ENCODE data around the gene CENATAC. TPM values are rescaled to one million over a fixed set of nuclear protein-coding genes. Genes with fewer than 3 reads are reported as not detected.

Gene CENATAC
- total and polyA plus RNA-seq, 2 donors (not counting 1 experiment from before 2014, with no cell fraction given), result 10.1 to 21.5 TPM

DNA sequence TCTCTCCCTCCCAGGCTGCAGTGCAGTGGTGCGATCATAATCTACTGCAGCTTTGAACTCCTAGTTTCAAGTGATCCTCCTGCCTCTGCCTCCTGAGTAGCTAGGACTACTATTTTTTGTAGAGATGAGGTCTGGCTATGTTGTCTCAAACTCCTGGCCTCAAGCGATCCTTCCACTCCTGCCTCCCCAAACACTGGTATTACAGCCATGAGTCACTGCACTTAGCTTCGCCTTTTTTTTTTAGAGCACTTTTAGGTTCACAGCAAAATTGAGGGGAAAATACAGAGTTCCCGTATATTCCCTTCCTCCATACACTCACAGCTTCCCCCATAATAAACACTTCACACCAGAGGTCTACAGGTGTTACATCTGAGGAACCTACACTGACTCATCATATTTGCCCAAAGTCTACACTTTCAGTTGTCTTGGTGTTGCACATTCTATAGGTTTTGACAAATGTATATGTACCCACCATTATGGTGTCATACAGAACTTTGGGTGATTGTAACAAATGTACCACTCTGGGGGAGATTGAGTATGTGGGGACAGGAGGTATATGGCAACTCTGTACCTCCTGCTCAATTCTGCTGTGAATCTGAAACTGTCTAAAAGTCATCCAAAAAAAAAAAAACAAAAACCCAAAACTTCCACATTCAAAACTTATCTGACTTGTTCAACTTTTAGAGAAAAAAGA is 44.0 kb downstream of the CENATAC start:
- Histone ChIP-seq H3K9me3 (ENCODE audit: control insufficient read depth, insufficient read depth, low read depth, low read length) (no peaks in the 10 kb centered on the region), H3K4me2 (ENCODE audit: extremely low read depth, insufficient read depth, low read length) (no peak overlapping the region), H3K27ac (ENCODE audit: insufficient read depth, low read length) (no peak overlapping the region), H3K79me2 (ENCODE audit: control insufficient read depth, insufficient read depth, low read length) (no peaks in the 10 kb centered on the region), H3K36me3 (ENCODE audit: control insufficient read depth, insufficient read depth, low read length) (peaks cover 7% of the 10 kb centered on the region), H3K4me3 (replicated peaks in 1 of 4; ENCODE audit: control extremely low read depth in 1 of 4, insufficient read depth in 1 of 4, low read depth in 3 of 4, low read length in 4 of 4) (no peak overlapping the region), H3K27me3 (ENCODE audit: control insufficient read depth, insufficient read depth, low read length) (no peaks in the 10 kb centered on the region), H3K4me1 (ENCODE audit: control insufficient read depth, extremely low read depth, insufficient read depth, low read length) (no peaks in the 10 kb centered on the region), H3K9ac (ENCODE audit: insufficient read depth, low read length) (no peak overlapping the region), H4K20me1 (ENCODE audit: control insufficient read depth, extremely low read depth, insufficient read depth, low read length) (no peaks in the 10 kb centered on the region), H2AFZ (ENCODE audit: low read length) (no peak overlapping the region)
- TF ChIP-seq, protein P1, sequence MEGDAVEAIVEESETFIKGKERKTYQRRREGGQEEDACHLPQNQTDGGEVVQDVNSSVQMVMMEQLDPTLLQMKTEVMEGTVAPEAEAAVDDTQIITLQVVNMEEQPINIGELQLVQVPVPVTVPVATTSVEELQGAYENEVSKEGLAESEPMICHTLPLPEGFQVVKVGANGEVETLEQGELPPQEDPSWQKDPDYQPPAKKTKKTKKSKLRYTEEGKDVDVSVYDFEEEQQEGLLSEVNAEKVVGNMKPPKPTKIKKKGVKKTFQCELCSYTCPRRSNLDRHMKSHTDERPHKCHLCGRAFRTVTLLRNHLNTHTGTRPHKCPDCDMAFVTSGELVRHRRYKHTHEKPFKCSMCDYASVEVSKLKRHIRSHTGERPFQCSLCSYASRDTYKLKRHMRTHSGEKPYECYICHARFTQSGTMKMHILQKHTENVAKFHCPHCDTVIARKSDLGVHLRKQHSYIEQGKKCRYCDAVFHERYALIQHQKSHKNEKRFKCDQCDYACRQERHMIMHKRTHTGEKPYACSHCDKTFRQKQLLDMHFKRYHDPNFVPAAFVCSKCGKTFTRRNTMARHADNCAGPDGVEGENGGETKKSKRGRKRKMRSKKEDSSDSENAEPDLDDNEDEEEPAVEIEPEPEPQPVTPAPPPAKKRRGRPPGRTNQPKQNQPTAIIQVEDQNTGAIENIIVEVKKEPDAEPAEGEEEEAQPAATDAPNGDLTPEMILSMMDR (conservative IDR thresholded peaks at IDR 0.05 in 1 of 2, IDR thresholded peaks at IDR 0.05 in 1 of 2; ENCODE audit: low read depth in 1 of 2, low read length in 2 of 2), result no peak
- TF ChIP-seq EZH2 (IDR thresholded peaks at IDR 0.05; ENCODE audit: low read length, missing control alignments), result no peak
- DNase-seq (ENCODE audit: low read depth in 2 of 2), result peak in 1 of 2 donors; percentile 19

DNA sequence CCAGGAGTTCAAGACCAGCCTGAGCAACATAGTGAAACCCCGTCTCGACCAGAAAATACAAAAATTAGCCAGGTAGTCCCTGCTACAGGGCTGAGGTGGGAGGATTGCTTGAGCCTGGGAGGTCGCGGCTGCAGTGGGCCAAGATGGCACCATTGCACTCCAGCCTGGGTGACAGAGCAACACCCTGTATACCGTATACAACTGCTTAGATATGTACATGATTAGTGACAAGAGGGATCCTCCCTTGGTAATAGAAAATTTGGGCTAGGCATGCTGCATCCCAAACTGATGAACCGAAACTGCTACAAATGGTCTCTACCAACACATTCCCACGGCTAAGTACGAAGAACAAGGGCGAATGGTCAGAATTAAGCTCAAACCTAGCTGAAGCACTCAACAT is 45.0 kb downstream of the CENATAC start:
- H3K4me1 ChIP-seq (ENCODE audit: control insufficient read depth, extremely low read depth, insufficient read depth, low read length), result no peaks in the 10 kb centered on the region
- H2AFZ ChIP-seq (ENCODE audit: low read length), result no peak overlapping the region
- H3K36me3 ChIP-seq (ENCODE audit: control insufficient read depth, insufficient read depth, low read length), result peaks cover 7% of the 10 kb centered on the region
- H3K4me2 ChIP-seq (ENCODE audit: extremely low read depth, insufficient read depth, low read length), result no peak overlapping the region
- DNase-seq (ENCODE audit: low read depth in 2 of 2), result no peak
- H3K4me3 ChIP-seq (replicated peaks in 1 of 4; ENCODE audit: control extremely low read depth in 1 of 4, insufficient read depth in 1 of 4, low read depth in 3 of 4, low read length in 4 of 4), result no peak overlapping the region
- H3K79me2 ChIP-seq (ENCODE audit: control insufficient read depth, insufficient read depth, low read length), result no peaks in the 10 kb centered on the region
- TF ChIP-seq, protein P1 (conservative IDR thresholded peaks at IDR 0.05 in 1 of 2, IDR thresholded peaks at IDR 0.05 in 1 of 2; ENCODE audit: low read depth in 1 of 2, low read length in 2 of 2), result no peak
- TF ChIP-seq EZH2 (IDR thresholded peaks at IDR 0.05; ENCODE audit: low read length, missing control alignments), result no peak
- H3K27ac ChIP-seq (ENCODE audit: insufficient read depth, low read length), result no peak overlapping the region
- H3K9me3 ChIP-seq (ENCODE audit: control insufficient read depth, insufficient read depth, low read depth, low read length), result no peaks in the 10 kb centered on the region
- no peak overlapping the region for H3K9ac ChIP-seq (ENCODE audit: insufficient read depth, low read length)
- H3K27me3 ChIP-seq (ENCODE audit: control insufficient read depth, insufficient read depth, low read length), result no peaks in the 10 kb centered on the region
- H4K20me1 ChIP-seq (ENCODE audit: control insufficient read depth, extremely low read depth, insufficient read depth, low read length), result no peaks in the 10 kb centered on the region

DNA sequence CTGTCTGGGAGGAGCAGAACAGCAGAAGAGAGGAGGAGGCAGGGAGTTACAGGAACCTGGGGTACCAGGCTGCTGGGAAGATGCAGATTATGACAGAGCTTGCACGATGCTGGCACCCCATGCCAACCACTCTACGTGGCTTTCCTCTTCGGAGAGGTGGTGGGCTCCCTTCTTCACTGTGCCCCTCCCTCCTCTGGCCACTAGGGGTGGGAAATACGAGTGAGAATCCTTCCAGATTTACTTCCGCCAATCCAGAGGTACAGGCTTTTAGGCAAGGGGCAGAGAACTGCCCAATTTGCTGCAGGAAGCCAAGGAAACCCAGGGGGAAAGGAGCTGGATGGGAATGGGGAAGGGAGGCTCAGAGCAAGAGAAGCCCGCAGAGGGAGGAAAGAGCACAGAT is 46.8 kb downstream of the CENATAC start:
- Histone ChIP-seq H4K20me1 (ENCODE audit: control insufficient read depth, extremely low read depth, insufficient read depth, low read length) (no peaks in the 10 kb centered on the region), H3K79me2 (ENCODE audit: control insufficient read depth, insufficient read depth, low read length) (no peaks in the 10 kb centered on the region), H3K4me2 (ENCODE audit: extremely low read depth, insufficient read depth, low read length) (no peak overlapping the region), H2AFZ (ENCODE audit: low read length) (no peak overlapping the region), H3K27me3 (ENCODE audit: control insufficient read depth, insufficient read depth, low read length) (no peaks in the 10 kb centered on the region), H3K9me3 (ENCODE audit: control insufficient read depth, insufficient read depth, low read depth, low read length) (no peaks in the 10 kb centered on the region), H3K27ac (ENCODE audit: insufficient read depth, low read length) (no peak overlapping the region), H3K36me3 (ENCODE audit: control insufficient read depth, insufficient read depth, low read length) (peaks cover 21% of the 10 kb centered on the region), H3K4me3 (replicated peaks in 1 of 4; ENCODE audit: control extremely low read depth in 1 of 4, insufficient read depth in 1 of 4, low read depth in 3 of 4, low read length in 4 of 4) (no peak overlapping the region), H3K4me1 (ENCODE audit: control insufficient read depth, extremely low read depth, insufficient read depth, low read length) (no peaks in the 10 kb centered on the region), H3K9ac (ENCODE audit: insufficient read depth, low read length) (no peak overlapping the region)
- no peak for TF ChIP-seq EZH2 (IDR thresholded peaks at IDR 0.05; ENCODE audit: low read length, missing control alignments)
- TF ChIP-seq, protein P1 (conservative IDR thresholded peaks at IDR 0.05 in 1 of 2, IDR thresholded peaks at IDR 0.05 in 1 of 2; ENCODE audit: low read depth in 1 of 2, low read length in 2 of 2), result peak in 1 of 2 donors; percentile 9
- DNase-seq (ENCODE audit: low read depth in 2 of 2), result no peak
